Activated naive CD8-positive, alpha-beta T cell treated with anti-CD3 and anti-CD28 coated beads, Interleukin-2, amount 10 ng/mL, durations not matched to agents 7 days and 5 days (primary cell): ENCODE results near the gene ANP32E. TPM values are rescaled to one million over a fixed set of nuclear protein-coding genes. Genes with fewer than 3 reads are reported as not detected.
"Not testable (repeated sequence)": the region's sequence is repeated elsewhere in the genome, so short reads cannot be mapped to it uniquely, and the experiment has no call there.

Source experiments
- ATAC-seq: fragments of 150-1000 bp; cut with Tn5 transposase; one replicate; pipeline ENCODE4 v1.10.0; 2021; ENCODE audit warnings: low read depth, moderate library complexity
- POLR2A ChIA-PET: fragments of 350-600 bp; sonication (Branson Sonifier 250); formaldehyde crosslinking; loops from one replicate; lab custom pipeline; 2021; ENCODE audit warnings: antibody characterized with exemption; lab: Charles Lee
- DNase-seq: peaks from one replicate; pipeline ENCODE4 v3.0.0; 2021
- H3K27ac Mint-ChIP-seq: one replicate; pipeline ENCODE4 v1.8.0; 2022; ENCODE audit warnings: mild to moderate bottlenecking, mixed read lengths
- H3K27me3 Mint-ChIP-seq: one replicate; pipeline ENCODE4 v1.8.0; 2022; ENCODE audit warnings: mild to moderate bottlenecking, moderate library complexity, mixed read lengths
- H3K36me3 Mint-ChIP-seq: one replicate; pipeline ENCODE4 v1.8.0; 2021; ENCODE audit warnings: mild to moderate bottlenecking, mixed read lengths
- H3K4me1 Mint-ChIP-seq: one replicate; pipeline ENCODE4 v1.8.0; 2021; ENCODE audit warnings: mixed read lengths
- H3K4me3 Mint-ChIP-seq: one replicate; pipeline ENCODE4 v1.8.0; 2022; ENCODE audit warnings: mild to moderate bottlenecking, moderate library complexity, mixed read lengths
- H3K9me3 Mint-ChIP-seq: one replicate; pipeline ENCODE4 v1.8.0; 2021; ENCODE audit warnings: mixed read lengths
- total RNA-seq, 2 experiments: library from RNA; stranded (reverse); gene quantifications; one replicate each; pipeline ENCODE4 v1.2.3, GENCODE V29; 2021

Gene ANP32E
- total RNA-seq, 2 experiments from 2014 or later, result 113 to 115 TPM

DNA sequence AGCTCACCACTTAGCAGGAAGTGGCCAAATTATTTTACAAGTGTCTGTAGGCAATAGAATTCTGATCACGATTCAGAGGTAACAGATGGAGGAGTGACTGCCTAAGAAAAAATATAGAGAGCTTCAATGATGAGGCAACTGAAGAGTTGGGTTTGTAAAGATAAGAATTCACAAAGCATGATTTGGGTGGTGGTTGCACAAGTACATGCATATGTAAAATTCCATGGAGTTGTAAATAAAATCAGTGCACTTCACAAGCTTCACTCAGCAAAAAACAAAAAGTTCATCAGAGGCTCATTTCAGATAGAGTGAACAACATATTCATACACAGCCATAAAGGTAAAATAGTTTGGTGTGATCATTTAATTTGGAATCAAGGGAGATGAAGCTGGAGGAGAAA is 10.9 kb downstream of the ANP32E start:
- DNase-seq (no peak), ATAC-seq (no peak)
- H3K27me3 Mint-ChIP-seq, result no peaks in the 10 kb centered on the region
- POLR2A ChIA-PET, result interaction anchor here (1.1 kb wide), 1 partner anchor 139 kb away, joined by 3 read pairs; the partner anchor contains the start of gene RPRD2
- H3K4me1 Mint-ChIP-seq, result peaks cover 18% of the 10 kb centered on the region
- peaks cover 42% of the 10 kb centered on the region for H3K36me3 Mint-ChIP-seq
- peak overlapping the region; percentile 67 for H3K27ac Mint-ChIP-seq
- H3K4me3 Mint-ChIP-seq, result no peak overlapping the region
- no peaks in the 10 kb centered on the region for H3K9me3 Mint-ChIP-seq

DNA sequence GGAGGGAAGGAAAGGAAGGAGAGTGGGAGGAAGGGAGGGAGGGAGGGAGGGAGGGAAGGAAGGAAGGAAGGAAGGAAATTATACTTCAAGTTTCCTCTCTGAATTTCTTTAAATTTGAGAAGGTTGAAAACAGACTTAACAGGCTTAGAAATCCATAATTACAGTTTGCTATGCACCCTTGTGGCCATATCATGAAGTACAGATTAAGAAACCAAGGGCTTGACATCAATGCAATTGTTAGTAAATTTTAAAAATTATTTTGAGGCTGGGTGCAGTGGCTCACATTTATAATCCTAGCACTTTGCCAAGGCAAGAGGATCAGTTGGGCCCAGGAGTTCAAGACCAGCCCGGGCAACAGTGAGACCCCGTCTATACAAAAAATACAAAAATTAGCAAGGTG is 14.4 kb downstream of the ANP32E start:
- DNase-seq, result no peak
- no peak for ATAC-seq
- Mint-ChIP-seq H3K36me3 (peaks cover 33% of the 10 kb centered on the region), H3K4me1 (peaks cover 11% of the 10 kb centered on the region), H3K9me3 (no peaks in the 10 kb centered on the region), H3K4me3 (no peak overlapping the region), H3K27me3 (no peaks in the 10 kb centered on the region), H3K27ac (no peak overlapping the region)
- POLR2A ChIA-PET, result no interaction called here

DNA sequence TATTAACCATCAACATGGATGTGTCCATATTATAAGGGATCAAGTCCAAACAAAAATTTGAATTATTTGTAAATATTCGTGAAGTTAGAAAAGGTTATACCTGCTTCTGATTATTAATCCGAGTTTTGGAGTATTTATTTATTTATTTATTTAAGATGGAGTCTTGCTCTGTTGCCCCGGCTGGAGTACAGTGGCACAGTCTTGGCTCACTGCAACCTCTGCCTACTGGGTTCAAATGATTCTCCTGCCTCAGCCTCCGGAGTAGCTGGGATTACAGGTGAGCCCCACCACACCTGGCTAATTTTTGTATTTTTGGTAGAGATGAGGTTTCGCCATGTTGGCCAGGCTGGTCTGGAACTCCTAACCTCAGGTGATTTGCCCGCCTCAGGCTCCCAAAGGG is 20.1 kb downstream of the ANP32E start:
- ATAC-seq, H3K9me3 Mint-ChIP-seq, POLR2A ChIA-PET: not testable (repeated sequence)

DNA sequence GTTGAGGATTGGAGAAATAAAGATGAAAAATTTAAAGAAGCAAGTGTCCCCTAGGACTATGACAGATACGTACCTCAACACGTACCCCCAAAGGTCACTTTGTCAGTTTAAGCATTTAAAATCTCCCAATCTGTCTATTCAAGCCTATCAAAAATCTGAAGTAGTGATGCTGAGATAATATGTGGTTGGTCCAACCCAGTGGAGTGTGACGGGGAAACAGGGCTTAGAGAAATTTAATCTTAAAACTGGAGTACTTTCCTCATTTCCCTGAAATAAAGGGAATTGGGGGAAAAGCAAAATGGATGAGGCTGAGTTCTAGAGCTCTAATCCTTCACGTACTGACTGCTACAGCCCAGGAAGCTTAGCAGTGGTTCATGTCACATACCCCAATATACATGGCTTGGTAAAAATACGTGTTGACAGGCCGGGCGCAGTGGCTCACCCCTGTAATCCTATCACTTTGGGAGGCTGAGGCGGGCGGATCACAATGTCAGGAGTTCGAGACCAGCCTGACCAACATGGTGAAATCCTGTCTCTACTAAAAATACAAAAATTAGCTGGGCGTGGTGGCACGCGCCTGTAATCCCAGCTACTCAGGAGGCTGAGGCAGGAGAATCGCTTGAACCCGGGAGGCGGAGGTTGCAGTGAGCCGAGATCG is 21.7 kb downstream of the ANP32E start:
- POLR2A ChIA-PET, result interaction anchor here (0.7 to 3.1 kb wide), 4 partner anchors 16 to 327 kb away, joined by 3 to 21 read pairs (median 6); partner anchors contain the start of gene ANP32E
- H3K4me1 Mint-ChIP-seq, result peaks cover 15% of the 10 kb centered on the region
- DNase-seq, H3K27me3 Mint-ChIP-seq, H3K36me3 Mint-ChIP-seq, ATAC-seq, H3K9me3 Mint-ChIP-seq: not testable (repeated sequence)
- peak overlapping the region; percentile 95 for H3K27ac Mint-ChIP-seq
- H3K4me3 Mint-ChIP-seq, result peak overlapping the region; percentile 85

More for the DNA sequence above, 20.1 kb downstream of the ANP32E start:
- peaks cover 15% of the 10 kb centered on the region for H3K4me1 Mint-ChIP-seq
- H3K27me3 Mint-ChIP-seq, H3K4me3 Mint-ChIP-seq, H3K27ac Mint-ChIP-seq, DNase-seq, H3K36me3 Mint-ChIP-seq: not testable (repeated sequence)

DNA sequence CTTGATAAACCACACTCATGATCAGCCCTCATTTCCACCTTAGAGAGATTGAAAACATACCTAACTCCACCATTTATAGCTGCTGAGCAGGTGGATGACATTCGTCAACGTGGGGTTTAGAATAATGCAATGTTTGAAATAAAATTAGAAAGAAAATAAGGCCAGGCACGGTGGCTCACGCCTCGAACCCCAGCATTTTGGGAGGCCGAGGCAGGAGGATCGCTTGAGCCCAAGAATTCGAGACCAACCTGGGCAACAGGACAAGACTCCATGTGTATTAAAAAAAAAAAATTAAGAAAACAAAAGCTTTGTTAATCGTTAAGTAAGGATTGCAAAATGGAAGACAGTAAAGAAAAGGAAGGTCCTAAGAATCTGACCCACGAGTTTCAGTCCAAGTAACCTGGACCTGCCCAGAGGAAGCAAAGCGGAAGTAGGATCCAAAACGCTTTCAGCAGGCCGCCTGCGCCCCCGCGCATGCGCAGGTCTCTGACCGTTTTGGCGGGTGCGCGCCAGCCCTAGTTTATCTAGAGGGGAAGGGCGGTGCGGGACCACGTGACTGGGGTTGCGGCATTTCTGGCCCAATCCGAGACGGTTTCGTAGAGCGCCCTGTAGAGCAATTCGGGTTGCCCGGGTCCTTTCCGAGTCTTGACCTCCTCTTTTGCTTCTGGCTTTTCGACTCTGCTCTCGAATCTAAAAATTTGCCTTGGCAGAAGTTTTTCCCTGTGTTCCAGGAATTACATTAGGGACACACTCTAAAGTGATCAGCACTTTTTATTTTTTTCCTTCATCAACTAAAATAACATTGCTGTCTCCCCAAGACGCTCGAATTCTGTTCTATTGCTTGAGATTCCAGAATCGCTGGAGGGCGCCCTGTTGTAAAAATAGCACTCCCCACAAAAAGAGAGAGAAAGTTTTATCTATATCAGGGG is 22.5 kb downstream of the ANP32E start:
- DNase-seq (peak; percentile 88), ATAC-seq (peak; percentile 100)
- Mint-ChIP-seq H3K4me1 (peaks cover 15% of the 10 kb centered on the region), H3K9me3 (no peaks in the 10 kb centered on the region), H3K36me3 (peaks cover 3% of the 10 kb centered on the region), H3K4me3 (peak overlapping the region; percentile 85), H3K27ac (peak overlapping the region; percentile 95), H3K27me3 (peaks cover 5% of the 10 kb centered on the region)
- POLR2A ChIA-PET, result interaction anchor here (0.6 to 3.1 kb wide), 3 partner anchors 10 to 326 kb away, joined by 3 to 21 read pairs (median 8); partner anchors contain the start of gene ANP32E

DNA sequence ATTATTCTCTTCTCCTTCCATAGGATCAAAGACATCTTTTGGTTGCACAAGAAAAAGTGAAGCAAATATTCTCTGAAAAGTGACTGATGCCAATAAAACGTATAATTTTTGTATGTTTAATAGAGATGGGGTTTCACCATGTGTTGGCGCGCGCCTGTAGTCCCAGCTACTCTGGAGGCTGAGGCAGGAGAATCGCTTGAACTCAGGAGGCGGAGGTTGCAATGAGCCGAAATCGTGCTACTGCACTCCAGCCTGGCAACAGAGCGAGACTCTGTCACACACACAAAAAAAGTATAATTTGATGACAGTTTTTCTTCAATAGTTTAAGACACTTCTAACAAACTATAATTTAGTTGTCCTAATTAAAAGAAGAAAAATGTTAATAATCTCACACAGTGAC is 23.8 kb downstream of the ANP32E start:
- POLR2A ChIA-PET, result interaction anchor here (3.1 kb wide), 1 partner anchor 22 kb away, joined by 21 read pairs; the partner anchor contains the start of gene ANP32E
- H3K27ac Mint-ChIP-seq, result no peak overlapping the region
- peaks cover 15% of the 10 kb centered on the region for H3K4me1 Mint-ChIP-seq

DNA sequence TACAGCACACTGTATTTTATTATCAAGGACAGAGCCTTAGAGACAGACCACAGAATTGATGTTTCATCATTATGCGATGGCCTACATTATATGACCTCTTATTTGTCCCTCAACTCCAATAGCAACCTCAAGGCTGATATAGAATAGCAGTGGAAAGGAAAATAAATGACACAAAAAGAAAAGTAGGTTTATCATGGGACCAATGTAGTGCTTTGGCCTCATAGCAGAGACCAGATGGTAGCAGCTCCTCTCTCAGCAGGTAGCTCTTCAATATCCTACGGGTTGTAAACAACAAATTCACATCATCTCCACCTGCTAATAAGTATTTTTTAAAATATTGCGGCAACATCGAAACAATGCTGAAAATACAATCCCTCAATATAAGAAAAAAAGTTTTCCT is 25.2 kb downstream of the ANP32E start:
- H3K4me3 Mint-ChIP-seq, result no peak overlapping the region
- peaks cover 15% of the 10 kb centered on the region for H3K4me1 Mint-ChIP-seq
- H3K27ac Mint-ChIP-seq, result no peak overlapping the region
- ATAC-seq (no peak), DNase-seq (no peak)
- H3K9me3 Mint-ChIP-seq, result no peaks in the 10 kb centered on the region
- no peaks in the 10 kb centered on the region for H3K36me3 Mint-ChIP-seq
- POLR2A ChIA-PET, result interaction anchor here (0.7 kb wide), 1 partner anchor 323 kb away, joined by 3 read pairs; a partner anchor contains a TSS
- H3K27me3 Mint-ChIP-seq, result peaks cover 10% of the 10 kb centered on the region

More for the DNA sequence above, 23.8 kb downstream of the ANP32E start:
- peaks cover 6% of the 10 kb centered on the region for H3K27me3 Mint-ChIP-seq
- no peak for ATAC-seq
- no peak for DNase-seq
- H3K4me3 Mint-ChIP-seq, result no peak overlapping the region
- no peaks in the 10 kb centered on the region for H3K9me3 Mint-ChIP-seq
- no peaks in the 10 kb centered on the region for H3K36me3 Mint-ChIP-seq

DNA sequence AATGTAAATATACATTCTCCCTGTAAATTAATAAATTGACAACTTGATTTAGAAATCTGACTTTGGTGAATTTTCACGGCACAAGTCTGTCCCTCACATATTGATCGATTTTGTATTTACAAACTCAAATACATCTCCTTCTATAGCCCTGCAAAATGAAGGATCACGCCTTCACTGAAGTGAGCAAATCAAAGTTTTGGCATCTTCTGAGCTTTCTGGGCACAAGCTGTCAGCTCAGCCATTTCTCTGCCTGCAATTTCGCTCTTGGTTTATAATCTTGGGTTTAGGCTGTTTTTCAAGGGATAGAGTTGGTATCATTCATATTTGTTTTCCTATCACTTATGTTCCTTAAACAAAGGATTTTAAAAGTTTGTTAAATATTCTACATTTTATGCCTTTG is 25.8 kb downstream of the ANP32E start:
- POLR2A ChIA-PET, result interaction anchor here (0.7 kb wide), 1 partner anchor 322 kb away, joined by 3 read pairs; a partner anchor contains a TSS
- ATAC-seq (no peak), DNase-seq (no peak)
- Mint-ChIP-seq H3K27ac (no peak overlapping the region), H3K4me1 (peaks cover 15% of the 10 kb centered on the region), H3K36me3 (no peaks in the 10 kb centered on the region), H3K27me3 (peaks cover 10% of the 10 kb centered on the region), H3K4me3 (no peak overlapping the region), H3K9me3 (no peaks in the 10 kb centered on the region)

DNA sequence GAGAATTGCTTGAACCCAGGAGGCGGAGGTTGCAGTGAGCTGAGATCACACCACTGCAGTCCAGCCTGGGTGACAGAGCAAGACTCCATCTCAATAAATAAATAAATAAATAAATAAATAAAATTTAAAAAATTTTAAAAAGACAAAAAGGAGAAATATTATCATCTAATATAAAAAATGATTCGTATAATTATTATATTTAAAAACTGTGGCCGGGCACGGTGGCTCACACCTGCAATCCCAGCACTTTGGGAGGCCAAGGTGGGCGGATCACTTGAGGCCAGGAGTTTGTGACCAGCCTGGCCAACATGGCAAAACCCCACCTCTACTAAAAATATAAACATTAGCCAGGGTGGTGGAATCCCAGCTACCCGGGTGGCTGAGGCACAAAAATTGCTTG is 27.5 kb downstream of the ANP32E start:
- H3K36me3 Mint-ChIP-seq, ATAC-seq, POLR2A ChIA-PET, H3K4me3 Mint-ChIP-seq, H3K4me1 Mint-ChIP-seq, H3K9me3 Mint-ChIP-seq, H3K27ac Mint-ChIP-seq, DNase-seq: not testable (repeated sequence)
- peaks cover 10% of the 10 kb centered on the region for H3K27me3 Mint-ChIP-seq

DNA sequence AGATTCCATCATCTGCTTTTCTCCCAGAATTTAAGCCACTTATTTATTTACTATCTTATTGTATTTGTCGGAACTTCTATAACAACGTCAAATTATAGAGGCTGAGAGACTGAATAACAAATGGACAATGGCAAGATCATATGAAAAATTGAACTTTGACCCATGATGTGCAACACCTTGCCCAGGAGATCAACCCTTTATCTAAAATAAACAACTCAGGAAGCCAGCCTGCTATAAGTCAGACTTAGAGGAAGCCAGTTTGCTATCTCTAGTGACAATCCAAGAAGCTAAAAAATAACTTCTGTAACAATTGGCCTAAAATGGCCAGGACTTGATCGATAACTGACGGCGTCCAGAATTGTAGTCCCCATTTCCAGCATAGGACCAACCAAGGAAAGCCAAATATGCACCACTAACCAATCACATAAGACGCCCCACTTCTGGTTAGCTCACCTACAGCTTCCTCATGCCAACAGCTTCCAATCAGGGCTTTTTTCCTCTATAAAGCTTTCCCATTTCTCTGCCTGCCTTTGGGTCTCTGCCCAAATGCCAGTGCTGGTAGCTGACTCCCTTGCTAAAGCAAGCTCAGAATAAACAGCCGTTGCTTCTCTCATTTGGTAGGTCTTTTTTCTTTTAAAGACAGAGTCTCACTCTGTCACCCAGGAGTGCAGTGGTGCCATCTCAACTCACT is 28.5 kb downstream of the ANP32E start:
- Mint-ChIP-seq H3K27me3 (peaks cover 10% of the 10 kb centered on the region), H3K4me3 (no peak overlapping the region)

DNA sequence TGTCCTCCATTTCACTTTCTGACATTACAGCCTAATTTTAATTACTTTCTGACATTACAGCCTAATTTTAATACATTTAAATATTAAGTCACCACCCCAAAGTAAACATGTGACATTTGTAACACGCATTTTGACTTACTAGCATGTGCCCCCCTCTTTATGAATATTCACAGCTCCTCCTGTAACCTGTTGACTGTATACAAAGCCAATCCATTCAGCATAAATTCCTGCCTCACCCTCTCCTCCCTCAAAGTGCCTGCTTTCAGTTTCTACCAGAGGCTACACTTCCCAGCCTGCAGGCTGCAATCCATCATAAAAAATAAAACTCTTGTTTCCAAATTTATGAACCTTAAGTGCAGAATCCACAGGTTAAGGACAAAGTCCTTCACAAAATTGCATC is 39.5 kb downstream of the ANP32E start:
- H3K27me3 Mint-ChIP-seq, result peaks cover 11% of the 10 kb centered on the region
- no peaks in the 10 kb centered on the region for H3K9me3 Mint-ChIP-seq
- no peak overlapping the region for H3K4me3 Mint-ChIP-seq
- H3K27ac Mint-ChIP-seq, result no peak overlapping the region
- POLR2A ChIA-PET, result no interaction called here
- DNase-seq (no peak), ATAC-seq (no peak)
- H3K36me3 Mint-ChIP-seq, result no peaks in the 10 kb centered on the region
- peaks cover 3% of the 10 kb centered on the region for H3K4me1 Mint-ChIP-seq

More for the DNA sequence above, 28.5 kb downstream of the ANP32E start:
- POLR2A ChIA-PET, result interaction anchor here (0.6 kb wide), 1 partner anchor 988 kb away, joined by 3 read pairs; no protein-coding TSS in a partner anchor
- no peak overlapping the region for H3K27ac Mint-ChIP-seq
- no peaks in the 10 kb centered on the region for H3K36me3 Mint-ChIP-seq
- H3K9me3 Mint-ChIP-seq, result no peaks in the 10 kb centered on the region
- ATAC-seq (no peak), DNase-seq (no peak)
- no peaks in the 10 kb centered on the region for H3K4me1 Mint-ChIP-seq

DNA sequence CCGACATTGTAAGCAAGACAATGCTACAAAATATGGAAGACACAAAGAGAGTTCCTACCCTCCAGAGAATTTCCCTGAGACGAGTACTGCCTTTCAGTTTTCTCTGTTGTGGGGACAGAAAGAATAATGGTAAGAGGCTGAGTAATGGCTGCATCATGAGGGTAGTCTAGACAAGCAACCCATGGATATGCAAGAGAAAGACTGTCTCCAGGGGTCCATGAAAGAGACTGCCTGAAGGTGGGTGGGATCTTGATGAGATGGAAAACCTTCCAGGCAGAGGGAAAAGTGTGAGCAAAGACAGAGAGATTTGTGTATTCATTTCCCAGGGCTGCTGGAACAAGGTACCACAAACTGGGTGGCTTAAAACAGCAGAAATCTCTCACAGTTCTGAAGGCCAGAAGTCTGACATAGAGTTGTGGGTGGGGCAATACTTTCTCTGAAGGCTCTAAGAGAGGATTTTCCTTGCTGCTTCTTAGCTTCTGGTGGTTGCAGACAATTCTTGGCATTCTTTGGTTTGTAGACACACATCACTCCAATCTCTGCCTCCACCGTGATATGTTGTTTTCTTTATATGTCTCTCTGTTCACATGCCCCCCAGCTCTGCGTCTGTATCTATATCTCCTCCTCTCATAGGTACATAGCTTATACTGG is 41.4 kb downstream of the ANP32E start:
- H3K9me3 Mint-ChIP-seq, result no peaks in the 10 kb centered on the region
- no peaks in the 10 kb centered on the region for H3K36me3 Mint-ChIP-seq
- POLR2A ChIA-PET, result no interaction called here
- DNase-seq (no peak), ATAC-seq (no peak)
- H3K4me3 Mint-ChIP-seq, result no peak overlapping the region
- no peak overlapping the region for H3K27ac Mint-ChIP-seq
- H3K27me3 Mint-ChIP-seq, result peaks cover 9% of the 10 kb centered on the region
- no peaks in the 10 kb centered on the region for H3K4me1 Mint-ChIP-seq
